Measurements from ENCODE around the gene HSD17B1. TPM values are rescaled to one million over a fixed set of nuclear protein-coding genes. Genes with fewer than 3 reads are reported as not detected.
"Not testable (repeated sequence)": the region's sequence is repeated elsewhere in the genome, so short reads cannot be mapped to it uniquely, and the experiment has no call there.

The HSD17B1 gene, protein sequence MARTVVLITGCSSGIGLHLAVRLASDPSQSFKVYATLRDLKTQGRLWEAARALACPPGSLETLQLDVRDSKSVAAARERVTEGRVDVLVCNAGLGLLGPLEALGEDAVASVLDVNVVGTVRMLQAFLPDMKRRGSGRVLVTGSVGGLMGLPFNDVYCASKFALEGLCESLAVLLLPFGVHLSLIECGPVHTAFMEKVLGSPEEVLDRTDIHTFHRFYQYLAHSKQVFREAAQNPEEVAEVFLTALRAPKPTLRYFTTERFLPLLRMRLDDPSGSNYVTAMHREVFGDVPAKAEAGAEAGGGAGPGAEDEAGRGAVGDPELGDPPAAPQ
- total RNA-seq = 1 to 10 TPM; 1.7 to 6.3 (median 5.4) TPM

DNA sequence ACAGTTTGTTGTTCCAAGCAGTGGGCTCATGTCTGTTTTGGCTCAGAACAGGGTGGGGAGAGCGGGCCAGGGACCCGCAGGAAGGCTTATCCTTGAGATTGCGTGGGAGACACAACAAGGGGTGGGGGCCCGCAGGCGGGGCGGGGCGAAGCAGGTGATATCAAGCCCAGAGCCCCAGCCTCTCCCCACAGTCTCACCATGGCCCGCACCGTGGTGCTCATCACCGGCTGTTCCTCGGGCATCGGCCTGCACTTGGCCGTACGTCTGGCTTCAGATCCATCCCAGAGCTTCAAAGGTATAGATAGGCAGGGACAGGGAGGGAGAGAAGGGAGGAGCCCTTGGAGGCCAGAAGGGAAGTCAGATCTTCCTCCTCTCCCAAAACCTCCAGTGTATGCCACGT lies at the start of gene HSD17B1:
TSS of gene HSD17B1 (plus strand) at position 188 of the 400 bp plus-strand sequence. CDS start at position 199, 11 bp downstream.
- ATAC-seq (replicated peaks in 6 of 8); in situ Hi-C loops (cut with MboI; ENCODE audit: low pct_unique_long_range_greater_than_20kb in 2 of 9, low sequenced_read_pairs in 9 of 9, unreplicated experiment in 9 of 9): not testable (repeated sequence)
- WGBS, 10 experiments = no CpG with 5 or more reads among the region's 15 CpGs
- Histone ChIP-seq H3K27ac (peak within 1 kb of the TSS in 1 of 2 donors; percentile 55), H3K4me1 (replicated peaks in 1 of 2) (peaks cover 23 to 24% of the 10 kb centered on the region in 2 donors), H3K4me3 (peak within 1 kb of the TSS; percentile 46 to 55 (median 51))

DNA sequence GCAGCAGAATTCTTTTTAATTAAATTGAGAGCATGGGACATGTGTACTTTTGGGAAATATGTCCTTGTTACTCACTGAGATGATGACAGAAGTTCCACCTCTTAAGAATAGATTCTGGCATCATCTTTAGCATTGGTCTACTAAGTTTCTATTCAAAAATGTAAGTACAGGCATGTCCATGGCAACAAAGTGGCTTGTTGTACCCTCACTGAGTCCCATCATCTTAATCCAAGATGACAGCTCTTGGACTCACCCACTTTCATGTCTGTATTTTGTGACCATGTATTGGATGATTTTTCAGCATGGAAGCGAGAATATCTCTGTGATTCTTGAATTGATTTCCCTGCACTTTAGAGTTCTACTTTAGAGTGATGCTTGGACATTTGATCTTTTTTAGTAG lies 49.8 kb upstream of the HSD17B1 start:
- Histone ChIP-seq H3K4me1 (replicated peaks in 1 of 2) (peaks cover 0 to 3% of the 10 kb centered on the region in 2 donors), H3K27ac (no peak overlapping the region), H3K4me3 (no peak overlapping the region)
- WGBS, 10 experiments = 90 to 100% (median 100%) methylated on average over 1 of the region's 1 CpG; no CpG with 5 or more reads in 3 of the 10 experiments
- in situ Hi-C loops (cut with MboI; ENCODE audit: low pct_unique_long_range_greater_than_20kb in 2 of 9, low sequenced_read_pairs in 9 of 9, unreplicated experiment in 9 of 9) = no loop called here
- no peak for ATAC-seq (replicated peaks in 6 of 8)

DNA sequence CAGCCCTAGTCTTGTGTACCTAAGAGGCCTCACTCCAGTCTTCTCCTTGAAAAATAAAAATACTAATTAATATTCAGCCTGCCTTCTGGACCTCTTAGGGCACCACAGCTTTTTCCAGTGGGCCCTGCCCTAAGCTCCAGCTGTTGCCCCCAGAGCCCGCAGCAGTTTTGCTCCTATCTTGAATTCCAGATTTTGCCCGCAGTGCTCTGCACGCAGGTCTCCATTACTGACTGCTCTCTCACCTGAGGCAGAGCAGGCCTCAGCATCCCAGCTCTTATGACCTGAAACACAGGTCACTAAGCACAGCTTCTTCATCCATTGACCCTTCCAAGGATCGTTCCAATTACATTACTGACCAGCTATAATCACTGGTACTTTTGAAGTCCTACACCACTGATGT lies 45.1 kb upstream of the HSD17B1 start:
- in situ Hi-C loops (cut with MboI; ENCODE audit: low pct_unique_long_range_greater_than_20kb in 2 of 9, low sequenced_read_pairs in 9 of 9, unreplicated experiment in 9 of 9) = no loop called here
- peaks cover 0 to 3% of the 10 kb centered on the region in 2 donors for H3K4me1 ChIP-seq (replicated peaks in 1 of 2)
- WGBS, 10 experiments = 83 to 100% (median 100%) methylated on average over 1 to 4 of the region's 4 CpGs; no CpG with 5 or more reads in 5 of the 10 experiments
- H3K27ac ChIP-seq = no peak overlapping the region
- no peak for ATAC-seq (replicated peaks in 6 of 8)
- H3K4me3 ChIP-seq = no peak overlapping the region

DNA sequence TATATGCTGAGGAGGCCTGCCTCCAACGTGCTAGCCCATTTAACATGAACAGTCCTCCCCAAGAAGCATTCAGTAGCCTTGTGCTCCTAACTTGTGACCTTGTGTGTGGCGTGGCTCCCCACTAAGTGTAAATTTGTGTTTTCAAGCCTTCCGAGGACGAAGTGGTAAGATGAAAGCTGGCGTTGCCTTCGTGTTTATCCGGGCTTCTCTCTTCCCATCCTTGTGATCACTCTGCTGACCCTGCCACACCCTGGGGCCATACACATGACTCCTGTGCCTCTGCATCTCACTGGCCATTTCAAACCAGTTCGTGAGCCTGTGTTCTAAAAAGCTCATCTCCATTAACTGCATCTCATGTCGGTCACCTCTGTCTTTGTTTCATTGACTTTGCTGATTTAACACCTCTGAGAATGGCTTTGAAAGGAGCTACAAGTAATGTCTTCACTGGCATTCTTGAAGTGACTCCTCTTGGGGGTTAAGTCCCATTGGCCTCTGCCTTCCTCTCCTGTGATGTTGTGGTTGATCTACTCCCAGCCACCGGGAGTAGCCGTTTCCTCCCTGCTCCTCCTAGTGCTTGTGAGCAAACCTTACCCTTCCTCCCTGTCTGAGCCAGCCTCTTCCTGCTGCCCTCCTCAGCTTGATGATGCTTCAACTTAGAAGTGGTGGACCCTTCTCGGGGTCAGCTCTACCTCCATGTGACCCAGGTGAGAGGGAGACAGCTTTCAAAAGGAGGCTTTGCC lies 44.1 kb upstream of the HSD17B1 start:
- Histone ChIP-seq H3K4me1 (replicated peaks in 1 of 2) (peaks cover 0 to 3% of the 10 kb centered on the region in 2 donors), H3K27ac (no peak overlapping the region), H3K4me3 (no peak overlapping the region)
- WGBS, 10 experiments = 69 to 100% (median 85%) methylated on average over 1 to 9 of the region's 12 CpGs; no CpG with 5 or more reads in 1 of the 10 experiments
- peak in 1 of 8 experiments; percentile 47 for ATAC-seq (replicated peaks in 6 of 8)
- in situ Hi-C loops (cut with MboI; ENCODE audit: low pct_unique_long_range_greater_than_20kb in 2 of 9, low sequenced_read_pairs in 9 of 9, unreplicated experiment in 9 of 9) = no loop called here

DNA sequence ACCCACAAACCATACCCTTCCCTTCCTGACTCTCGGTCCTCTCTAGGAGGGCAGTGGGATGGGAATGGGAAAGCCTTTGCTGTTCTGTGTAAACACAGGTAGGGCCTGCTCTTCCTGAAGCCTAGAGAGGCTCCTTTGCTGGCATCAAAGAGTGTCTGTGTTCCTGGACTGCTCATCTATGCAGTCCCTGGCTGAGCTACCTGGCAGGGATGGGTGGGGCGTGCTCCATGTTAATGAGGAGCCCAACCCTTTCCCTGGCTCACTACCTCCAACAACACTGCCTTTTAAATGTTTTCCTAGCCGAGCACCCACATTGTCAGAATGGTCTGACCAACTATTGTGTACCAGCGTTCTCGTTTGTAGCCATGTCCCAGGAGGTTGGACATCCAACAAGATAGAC lies 43.3 kb upstream of the HSD17B1 start:
- ATAC-seq (replicated peaks in 6 of 8) = peak in 1 of 8 experiments; percentile 22
- in situ Hi-C loops (cut with MboI; ENCODE audit: low pct_unique_long_range_greater_than_20kb in 2 of 9, low sequenced_read_pairs in 9 of 9, unreplicated experiment in 9 of 9) = no loop called here

DNA sequence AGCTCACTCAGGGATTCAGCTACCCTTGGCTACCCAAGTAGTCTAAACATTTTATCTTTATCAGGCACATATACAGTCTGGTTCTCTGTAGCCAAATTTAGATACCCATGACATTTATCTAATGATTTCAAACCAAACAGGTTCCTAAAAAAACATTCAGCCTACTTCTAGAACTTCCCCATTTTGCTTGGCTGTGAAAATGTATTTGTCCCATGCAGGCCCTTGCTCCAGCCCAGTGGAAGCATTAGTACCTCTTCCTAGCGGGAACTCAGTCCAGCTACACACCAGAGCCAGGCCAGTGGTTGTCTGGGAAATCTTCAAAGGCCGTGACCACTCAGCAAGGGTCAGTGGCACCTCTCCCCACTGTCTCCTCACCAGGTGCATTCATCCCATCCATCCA lies 42.9 kb upstream of the HSD17B1 start:
- H3K4me3 ChIP-seq = no peak overlapping the region
- 83 to 100% (median 100%) methylated on average over 1 to 2 of the region's 2 CpGs; no CpG with 5 or more reads in 3 of the 10 experiments for WGBS, 10 experiments
- in situ Hi-C loops (cut with MboI; ENCODE audit: low pct_unique_long_range_greater_than_20kb in 2 of 9, low sequenced_read_pairs in 9 of 9, unreplicated experiment in 9 of 9) = no loop called here
- ATAC-seq (replicated peaks in 6 of 8) = no peak
- H3K27ac ChIP-seq = no peak overlapping the region
- peaks cover 0 to 3% of the 10 kb centered on the region in 2 donors for H3K4me1 ChIP-seq (replicated peaks in 1 of 2)

More for the DNA sequence above, 43.3 kb upstream of the HSD17B1 start:
- Histone ChIP-seq H3K27ac (no peak overlapping the region), H3K4me1 (replicated peaks in 1 of 2) (peaks cover 0 to 3% of the 10 kb centered on the region in 2 donors), H3K4me3 (no peak overlapping the region)
- WGBS, 10 experiments = 86 to 100% (median 96%) methylated on average over 1 to 5 of the region's 5 CpGs; no CpG with 5 or more reads in 3 of the 10 experiments

DNA sequence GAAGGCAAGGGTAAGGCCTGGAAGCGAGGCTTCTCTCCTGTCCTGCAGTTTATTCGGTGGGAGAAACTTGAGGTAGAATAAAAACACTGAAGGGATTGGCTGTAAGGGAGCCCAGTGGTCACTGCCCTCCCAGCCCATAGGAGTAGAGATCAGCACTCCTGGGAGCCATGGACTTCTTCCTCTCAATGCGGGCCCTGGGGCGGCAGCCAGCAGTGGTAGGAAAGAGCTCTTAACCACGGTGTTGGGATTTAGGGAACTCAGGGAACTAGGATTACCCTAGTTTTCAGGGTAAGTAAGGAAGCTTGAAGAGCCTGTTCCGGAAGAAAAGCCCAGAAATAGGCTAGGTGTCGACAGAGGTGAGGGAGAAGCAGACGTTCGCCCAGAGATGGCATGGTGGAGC lies 40.5 kb upstream of the HSD17B1 start:
- ATAC-seq (replicated peaks in 6 of 8) = no peak
- in situ Hi-C loops (cut with MboI; ENCODE audit: low pct_unique_long_range_greater_than_20kb in 2 of 9, low sequenced_read_pairs in 9 of 9, unreplicated experiment in 9 of 9) = no loop called here
- no peak overlapping the region for H3K27ac ChIP-seq
- H3K4me3 ChIP-seq = no peak overlapping the region
- WGBS, 10 experiments = 89 to 100% (median 94%) methylated on average over 2 to 7 of the region's 9 CpGs; no CpG with 5 or more reads in 4 of the 10 experiments
- no peaks in the 10 kb centered on the region for H3K4me1 ChIP-seq (replicated peaks in 1 of 2)

DNA sequence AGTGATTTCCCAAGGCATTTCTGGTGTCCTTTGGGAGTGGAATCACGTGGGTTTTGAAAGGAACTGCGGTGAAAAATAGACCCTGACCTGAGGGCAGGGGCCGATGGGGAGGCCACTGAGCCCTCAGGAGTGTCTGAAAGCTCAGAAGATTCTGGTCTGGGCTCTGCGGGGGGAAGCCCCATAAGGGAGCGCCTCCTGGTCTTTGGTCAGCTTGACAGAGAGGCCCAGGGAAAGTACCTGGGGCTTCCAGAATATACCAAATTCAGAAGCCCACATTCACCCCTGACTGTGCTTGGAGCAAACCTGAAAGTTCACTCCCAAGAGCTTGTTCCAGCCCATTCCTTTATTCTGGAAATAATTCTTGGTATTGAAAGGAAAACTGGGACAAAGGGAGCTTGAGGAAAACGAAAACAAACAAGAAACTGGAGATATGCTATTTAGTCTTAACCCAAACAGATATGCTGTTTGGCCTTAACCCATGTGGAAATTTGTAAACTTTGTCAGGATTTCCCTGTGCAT lies 39.9 kb upstream of the HSD17B1 start:
- 20 to 88% (median 79%) methylated on average over 1 to 4 of the region's 6 CpGs; no CpG with 5 or more reads in 1 of the 10 experiments for WGBS, 10 experiments
- H3K4me3 ChIP-seq = no peak overlapping the region
- H3K27ac ChIP-seq = no peak overlapping the region
- in situ Hi-C loops (cut with MboI; ENCODE audit: low pct_unique_long_range_greater_than_20kb in 2 of 9, low sequenced_read_pairs in 9 of 9, unreplicated experiment in 9 of 9) = no loop called here
- ATAC-seq (replicated peaks in 6 of 8) = no peak
- H3K4me1 ChIP-seq (replicated peaks in 1 of 2) = no peaks in the 10 kb centered on the region

DNA sequence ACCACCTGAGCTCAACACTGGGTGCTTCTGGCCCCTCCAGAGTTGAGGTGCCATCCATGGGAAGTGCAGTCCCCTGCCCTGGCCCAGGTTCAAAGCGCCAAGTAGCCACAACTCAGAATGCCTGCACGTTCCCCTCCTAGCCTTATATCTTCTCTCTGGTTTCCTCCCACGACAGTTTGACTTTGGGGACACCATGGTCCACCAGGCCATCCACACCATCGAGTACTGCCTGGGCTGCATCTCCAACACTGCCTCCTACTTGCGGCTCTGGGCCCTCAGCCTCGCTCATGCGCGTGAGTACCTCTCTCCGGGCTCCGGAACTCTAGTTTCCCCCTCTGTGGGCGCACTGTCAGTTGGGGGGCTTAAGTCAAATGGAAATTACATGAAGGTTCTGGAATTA lies 39.0 kb upstream of the HSD17B1 start:
- in situ Hi-C loops (cut with MboI; ENCODE audit: low pct_unique_long_range_greater_than_20kb in 2 of 9, low sequenced_read_pairs in 9 of 9, unreplicated experiment in 9 of 9) = no loop called here

DNA sequence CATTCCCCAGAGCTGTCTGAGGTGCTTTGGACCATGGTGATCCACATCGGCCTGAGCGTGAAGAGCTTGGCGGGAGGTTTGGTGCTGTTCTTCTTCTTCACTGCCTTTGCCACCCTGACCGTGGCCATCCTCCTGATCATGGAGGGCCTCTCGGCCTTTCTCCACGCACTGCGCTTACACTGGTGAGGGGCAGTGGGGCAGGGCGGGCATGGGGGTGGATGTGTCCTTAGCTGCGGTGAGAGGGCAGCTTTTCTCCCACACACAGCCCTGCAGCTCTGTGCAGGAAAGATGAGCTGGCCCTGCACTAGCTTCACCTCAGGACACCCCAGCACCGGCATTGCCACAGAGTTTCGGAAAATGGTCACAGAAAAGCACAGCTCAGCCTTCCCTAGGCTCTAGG lies 38.4 kb upstream of the HSD17B1 start:
- no peak overlapping the region for H3K27ac ChIP-seq
- in situ Hi-C loops (cut with MboI; ENCODE audit: low pct_unique_long_range_greater_than_20kb in 2 of 9, low sequenced_read_pairs in 9 of 9, unreplicated experiment in 9 of 9) = no loop called here
- peaks cover 2% of the 10 kb centered on the region in 2 donors for H3K4me1 ChIP-seq (replicated peaks in 1 of 2)
- H3K4me3 ChIP-seq = no peak overlapping the region
- WGBS, 10 experiments = 92 to 100% (median 100%) methylated on average over 1 to 6 of the region's 11 CpGs; no CpG with 5 or more reads in 5 of the 10 experiments
- ATAC-seq (replicated peaks in 6 of 8) = no peak

More for the DNA sequence above, 39.0 kb upstream of the HSD17B1 start:
- Histone ChIP-seq H3K4me1 (replicated peaks in 1 of 2) (no peaks in the 10 kb centered on the region), H3K4me3 (no peak overlapping the region), H3K27ac (no peak overlapping the region)
- 88 to 100% (median 97%) methylated on average over 2 to 9 of the region's 11 CpGs; no CpG with 5 or more reads in 4 of the 10 experiments for WGBS, 10 experiments
- no peak for ATAC-seq (replicated peaks in 6 of 8)

DNA sequence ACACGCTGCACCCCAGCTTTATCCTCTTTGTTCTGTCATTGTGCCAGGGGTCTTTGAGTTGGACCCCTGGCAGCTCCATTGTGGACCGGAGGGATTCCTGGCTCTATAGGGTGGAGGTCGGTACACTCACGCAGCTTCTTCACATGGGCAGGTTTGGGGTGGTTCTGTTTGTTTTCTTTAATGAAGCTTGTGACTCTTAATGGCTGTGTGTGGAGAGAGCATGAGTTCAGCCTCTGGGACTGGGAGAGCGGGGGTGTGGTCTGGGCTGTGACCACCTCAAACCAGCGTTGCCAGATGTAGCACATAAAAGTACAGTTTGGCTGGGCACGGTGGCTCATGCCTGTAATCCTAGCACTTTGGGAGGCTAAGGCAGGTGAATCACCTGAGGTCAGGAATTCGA lies 37.9 kb upstream of the HSD17B1 start:
- H3K4me1 ChIP-seq (replicated peaks in 1 of 2) = peaks cover 8% of the 10 kb centered on the region in 2 donors
- no peak overlapping the region for H3K27ac ChIP-seq
- no peak overlapping the region for H3K4me3 ChIP-seq
- 73 to 95% (median 86%) methylated on average over 1 to 4 of the region's 8 CpGs; no CpG with 5 or more reads in 3 of the 10 experiments for whole genome bisulfite sequencing, 10 experiments
- ATAC-seq (replicated peaks in 6 of 8) = no peak
- in situ Hi-C loops (cut with MboI; ENCODE audit: low pct_unique_long_range_greater_than_20kb in 2 of 9, low sequenced_read_pairs in 9 of 9, unreplicated experiment in 9 of 9) = no loop called here

DNA sequence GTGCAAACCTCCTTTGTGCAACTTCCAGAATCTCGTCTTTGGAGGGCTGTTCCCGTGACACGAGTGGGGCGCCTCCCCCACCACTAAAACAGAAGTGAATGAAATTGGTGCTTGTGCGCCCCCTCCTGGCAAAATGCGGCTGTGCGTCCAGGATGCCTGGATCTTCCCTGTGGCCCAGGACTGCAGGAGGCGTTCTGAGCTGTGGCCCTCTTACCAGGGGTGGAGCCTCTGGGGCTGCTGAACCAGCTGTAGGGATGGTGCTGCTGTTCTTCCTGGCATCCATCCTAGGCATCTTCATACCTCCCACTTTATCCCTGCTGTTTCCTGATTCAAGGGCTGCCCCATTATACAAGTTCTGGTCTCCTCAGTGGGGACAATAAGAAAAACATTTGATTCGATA lies 35.2 kb upstream of the HSD17B1 start:
- Histone ChIP-seq H3K4me3 (no peak overlapping the region), H3K27ac (no peak overlapping the region), H3K4me1 (replicated peaks in 1 of 2) (peaks cover 16 to 20% of the 10 kb centered on the region in 2 donors)
- in situ Hi-C loops (cut with MboI; ENCODE audit: low pct_unique_long_range_greater_than_20kb in 2 of 9, low sequenced_read_pairs in 9 of 9, unreplicated experiment in 9 of 9) = no loop called here
- 0 to 100% (median 40%) methylated on average over 1 to 4 of the region's 9 CpGs; no CpG with 5 or more reads in 4 of the 10 experiments for WGBS, 10 experiments
- peak in 3 of 8 experiments; percentile 26 to 61 (median 38) for ATAC-seq (replicated peaks in 6 of 8)

Measured in motor neuron (in vitro differentiated cells).